Stimulated activated CD4-positive, alpha-beta T cell treated with anti-CD3 and anti-CD28 coated beads, Interleukin-1b, Interleukin-23, amount 100 ng/mL, for 48 hours (primary cell): ENCODE data around the gene MICU1.

Experiments used
- DNase-seq: peaks from one replicate; pipeline ENCODE4 v3.0.0-alpha.2; 2020

The MICU1 gene

GRCh38 chr10:72322280-72323058 lies 303.4 kb downstream of the MICU1 start:
- peak; percentile 68 for DNase-seq

GRCh38 chr10:72322030-72322279 lies 303.9 kb downstream of the MICU1 start:
- DNase-seq = no peak

- no peak for DNase-seq
Observed at GRCh38 chr10:72321248-72322029, 304.4 kb downstream of the MICU1 start.

- DNase-seq = peak; percentile 91
Observed at GRCh38 chr10:72320676-72321247, 305.1 kb downstream of the MICU1 start.

GRCh38 chr10:72319416-72320254 lies 306.2 kb downstream of the MICU1 start:
- DNase-seq = peak; percentile 92

GRCh38 chr10:72318418-72319262 lies 307.2 kb downstream of the MICU1 start:
- DNase-seq = no peak
